Activated CD4-positive, alpha-beta memory T cell treated with anti-CD3 and anti-CD28 coated beads, Interleukin-2, amount 10 ng/mL, durations not matched to agents 7 days and 5 days (primary cell): ENCODE results near the gene SPDYE8. TPM values are rescaled to one million over a fixed set of nuclear protein-coding genes. Genes with fewer than 3 reads are reported as not detected.
"Not testable (repeated sequence)": the region's sequence is repeated elsewhere in the genome, so short reads cannot be mapped to it uniquely, and the experiment has no call there.

Source experiments
- CTCF ChIA-PET: fragments of 350-600 bp; sonication (Branson Sonifier 250); formaldehyde crosslinking; loops from one replicate; lab custom pipeline; 2021; ENCODE audit warnings: antibody characterized with exemption, inconsistent platforms; lab: Charles Lee
- POLR2A ChIA-PET: fragments of 350-600 bp; sonication (Branson Sonifier 250); formaldehyde crosslinking; loops from one replicate; lab custom pipeline; 2021; ENCODE audit warnings: antibody characterized with exemption; lab: Charles Lee
- DNase-seq: peaks from one replicate; pipeline ENCODE4 v3.0.0-alpha.2; 2020
- H3K27ac Mint-ChIP-seq: one replicate; pipeline ENCODE4 v1.8.0; 2021; ENCODE audit warnings: mild to moderate bottlenecking, mixed read lengths
- H3K27me3 Mint-ChIP-seq: one replicate; pipeline ENCODE4 v1.8.0; 2021; ENCODE audit warnings: mixed read lengths
- H3K36me3 Mint-ChIP-seq: one replicate; pipeline ENCODE4 v1.8.0; 2021; ENCODE audit warnings: low read depth, mixed read lengths
- H3K4me1 Mint-ChIP-seq: one replicate; pipeline ENCODE4 v1.8.0; 2021; ENCODE audit warnings: mixed read lengths
- H3K4me3 Mint-ChIP-seq: one replicate; pipeline ENCODE4 v1.8.0; 2021; ENCODE audit warnings: mild to moderate bottlenecking, mixed read lengths
- H3K9me3 Mint-ChIP-seq: one replicate; pipeline ENCODE4 v1.8.0; 2021; ENCODE audit warnings: mixed read lengths
- total RNA-seq, 2 experiments: library from RNA; stranded (reverse); gene quantifications; one replicate each; pipeline ENCODE4 v1.2.3, GENCODE V29; 2021

The SPDYE8 gene
- total RNA-seq, 2 experiments from 2014 or later, result not detected

GRCh38 chr7:72974781-72975180 lies 54.8 kb downstream of the SPDYE8 start:
- CTCF ChIA-PET, H3K36me3 Mint-ChIP-seq, H3K4me1 Mint-ChIP-seq, H3K9me3 Mint-ChIP-seq, H3K27me3 Mint-ChIP-seq, H3K4me3 Mint-ChIP-seq, DNase-seq, POLR2A ChIA-PET, H3K27ac Mint-ChIP-seq: not testable (repeated sequence)

GRCh38 chr7:72971505-72971904 lies 58.1 kb downstream of the SPDYE8 start:
- DNase-seq, CTCF ChIA-PET, H3K36me3 Mint-ChIP-seq, POLR2A ChIA-PET, H3K9me3 Mint-ChIP-seq, H3K4me1 Mint-ChIP-seq, H3K27me3 Mint-ChIP-seq, H3K4me3 Mint-ChIP-seq, H3K27ac Mint-ChIP-seq: not testable (repeated sequence)

Other genes with a start within 250 kb of the SPDYE8 start
- 1 to 10 TPM; 3.4 to 3.5 TPM for gene TYW1B, start 201.6 kb downstream of the SPDYE8 start, total RNA-seq
- gene POM121, start 104.7 kb downstream of the SPDYE8 start, total RNA-seq, result 10 to 100 TPM; 55.3 to 55.5 TPM
- gene TRIM74, start 60.3 kb downstream of the SPDYE8 start, total RNA-seq, result 1 to 10 TPM; 1.9 to 2.5 TPM
- not detected for gene SPDYE11, start 28.1 kb upstream of the SPDYE8 start, total RNA-seq
- gene SPDYE9, start 56.3 kb upstream of the SPDYE8 start, total RNA-seq, result not detected